Colon (tissue), 2 donors: ENCODE measurements around the gene NUB1.

Experiments used
- FAIRE-seq: peaks from 2 replicates; lab custom pipeline; 2012; peaks lifted over from hg19 to GRCh38; lab: Jason Lieb, UNC
- donor health status: control.
- donor health status: control.

Gene NUB1

GRCh38 chr7:151346470-151346769 lies 4.8 kb downstream of the NUB1 start:
- FAIRE-seq, result no peak

- no peak for FAIRE-seq
These were observed 5.6 kb downstream of the NUB1 start for GRCh38 chr7:151347200-151347599.

- FAIRE-seq, result no peak
These were observed 7.4 kb downstream of the NUB1 start for GRCh38 chr7:151348970-151349369.

- FAIRE-seq, result no peak
These were observed 7.9 kb downstream of the NUB1 start for GRCh38 chr7:151349507-151349853.

- no peak for FAIRE-seq
These were observed 9.4 kb downstream of the NUB1 start for GRCh38 chr7:151351027-151351426.

- FAIRE-seq, result no peak
These were observed 10.4 kb downstream of the NUB1 start for GRCh38 chr7:151351967-151352366.

GRCh38 chr7:151352512-151352911 lies 10.9 kb downstream of the NUB1 start:
- no peak for FAIRE-seq

GRCh38 chr7:151361193-151361959 lies 19.8 kb downstream of the NUB1 start:
- FAIRE-seq, result no peak

GRCh38 chr7:151363182-151363581 lies 21.6 kb downstream of the NUB1 start:
- no peak for FAIRE-seq

GRCh38 chr7:151366166-151366879 lies 24.7 kb downstream of the NUB1 start:
- FAIRE-seq, result no peak

- FAIRE-seq, result no peak
These were observed 25.2 kb downstream of the NUB1 start for GRCh38 chr7:151366880-151367222.

GRCh38 chr7:151367284-151367683 lies 25.7 kb downstream of the NUB1 start:
- no peak for FAIRE-seq

- FAIRE-seq, result no peak
These were observed 26.5 kb downstream of the NUB1 start for GRCh38 chr7:151368136-151368571.

GRCh38 chr7:151371266-151371665 lies 29.7 kb downstream of the NUB1 start:
- no peak for FAIRE-seq

GRCh38 chr7:151372612-151373265 lies 31.1 kb downstream of the NUB1 start:
- no peak for FAIRE-seq

GRCh38 chr7:151373599-151373998 lies 32.0 kb downstream of the NUB1 start:
- FAIRE-seq, result no peak

GRCh38 chr7:151374139-151374538 lies 32.5 kb downstream of the NUB1 start:
- no peak for FAIRE-seq

- FAIRE-seq, result no peak
These were observed 33.1 kb downstream of the NUB1 start for GRCh38 chr7:151374726-151375125.

GRCh38 chr7:151375530-151376217 lies 34.1 kb downstream of the NUB1 start:
- no peak for FAIRE-seq

GRCh38 chr7:151376218-151376902 lies 34.7 kb downstream of the NUB1 start:
- no peak for FAIRE-seq

GRCh38 chr7:151377406-151377805 lies 35.8 kb downstream of the NUB1 start:
- no peak for FAIRE-seq

GRCh38 chr7:151378011-151378410 lies 36.4 kb downstream of the NUB1 start:
- no peak for FAIRE-seq
